HG03571 (cell line): Measurements from ENCODE around the gene ZNF385B.

ENCODE experiments used
- ATAC-seq: cut with Tn5 transposase; IDR thresholded peaks from one replicate; pipeline ENCODE4 v1.9.1; 2021; ENCODE audit not compliant: unreplicated experiment

Gene ZNF385B

DNA sequence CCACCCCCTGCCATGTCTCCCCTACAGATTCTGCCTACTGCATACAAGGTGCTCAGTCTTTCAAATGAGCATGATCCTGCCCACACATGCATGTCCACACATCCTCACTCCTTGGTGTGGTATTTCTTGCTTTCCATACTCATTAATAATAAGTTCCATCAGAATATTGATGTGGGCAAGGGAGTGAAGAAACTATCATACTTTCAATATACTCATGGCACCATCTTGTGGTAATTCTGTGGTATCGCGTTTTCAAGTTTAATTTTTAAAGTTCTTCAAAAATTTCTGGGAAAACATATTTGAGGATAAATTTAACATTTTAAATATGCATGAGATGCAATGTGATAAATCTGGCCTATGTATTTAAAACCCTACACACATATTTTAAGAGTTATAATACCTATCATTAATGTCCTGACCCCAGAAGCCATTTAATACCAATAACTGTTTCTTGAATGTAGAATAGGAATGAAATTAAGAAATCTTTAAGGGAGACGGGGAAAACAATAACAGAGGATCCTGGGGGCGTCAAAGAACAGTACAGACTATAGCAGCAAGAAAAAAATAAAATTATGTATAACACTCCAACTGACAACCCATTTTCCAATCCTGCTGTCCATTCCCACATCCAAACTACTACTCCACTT, 110.1 kb downstream of the ZNF385B start:
- ATAC-seq: no peak

DNA sequence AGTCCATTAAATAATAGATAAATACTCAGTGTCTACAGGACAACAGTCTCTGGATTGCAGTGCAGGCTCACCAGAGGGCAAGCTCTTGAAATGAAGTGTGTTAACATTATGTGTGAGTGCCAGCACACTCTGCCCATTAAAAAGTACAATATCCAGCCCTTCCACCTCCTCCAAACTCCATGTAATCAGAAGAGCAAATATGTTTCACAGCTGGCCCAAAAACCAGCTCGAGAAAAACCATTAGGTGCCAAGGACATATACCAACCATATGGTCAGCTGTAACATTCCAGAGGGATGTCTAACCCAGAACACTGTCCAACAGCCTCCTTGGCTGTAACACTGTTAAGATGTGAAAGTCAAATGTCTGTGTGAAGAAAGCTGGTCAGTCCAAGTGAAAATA, 112.2 kb downstream of the ZNF385B start:
- ATAC-seq: no peak

DNA sequence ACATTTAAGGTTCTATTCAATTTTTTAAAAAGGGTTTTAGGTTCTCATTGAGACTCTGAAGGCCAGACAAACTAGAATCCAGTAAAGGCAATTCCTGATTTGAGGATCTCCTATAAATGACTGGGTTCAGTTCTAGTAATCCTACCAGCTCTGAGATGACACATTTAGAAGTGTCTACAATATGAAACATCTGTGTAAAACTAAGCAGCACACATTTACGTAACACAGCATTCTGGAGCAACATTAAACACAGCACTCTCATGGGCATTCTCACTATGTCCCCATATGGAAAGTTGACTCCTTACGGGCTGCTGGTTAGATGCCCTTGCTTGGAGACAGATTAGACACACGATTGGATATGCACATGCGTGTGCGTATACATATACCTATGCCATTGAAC, 114.4 kb downstream of the ZNF385B start:
- no peak for ATAC-seq

DNA sequence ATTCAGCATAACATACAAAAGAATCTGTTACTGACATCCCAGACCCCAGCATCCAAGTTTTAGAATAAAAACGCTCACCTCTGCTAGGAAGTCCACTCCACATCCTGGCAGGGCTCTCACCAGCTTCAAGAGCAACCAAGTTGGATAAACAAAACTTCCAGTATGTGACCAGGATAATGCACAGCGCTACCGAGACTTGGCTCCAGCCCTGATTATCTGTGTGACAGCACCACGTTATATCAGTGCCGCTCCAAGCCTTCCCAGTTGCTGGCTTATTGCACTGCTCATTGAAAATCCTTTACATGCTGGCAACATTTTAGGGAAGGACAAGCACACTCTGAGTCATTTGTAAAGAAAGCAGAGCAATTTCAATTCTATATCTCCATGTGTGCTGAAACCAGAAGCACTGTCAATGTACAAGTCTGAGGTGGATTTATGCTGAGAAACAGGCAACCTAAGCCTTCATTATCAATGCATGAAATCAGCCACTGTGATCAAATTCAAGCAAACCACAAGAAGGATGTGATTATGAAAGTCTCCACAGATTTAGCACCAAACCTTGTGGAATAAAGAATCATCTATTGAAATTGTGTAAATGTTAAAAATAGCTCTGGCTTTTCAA, 115.7 kb downstream of the ZNF385B start:
- no peak for ATAC-seq

- no peak for ATAC-seq
Observed at GRCh38 chr2:179744401-179744800, 117.0 kb downstream of the ZNF385B start.

- no peak for ATAC-seq
Observed at GRCh38 chr2:179741317-179741716, 120.1 kb downstream of the ZNF385B start.

- no peak for ATAC-seq
Observed at GRCh38 chr2:179729966-179730365, 131.4 kb downstream of the ZNF385B start.

- ATAC-seq: no peak
Observed at GRCh38 chr2:179726461-179727180, 134.8 kb downstream of the ZNF385B start.

DNA sequence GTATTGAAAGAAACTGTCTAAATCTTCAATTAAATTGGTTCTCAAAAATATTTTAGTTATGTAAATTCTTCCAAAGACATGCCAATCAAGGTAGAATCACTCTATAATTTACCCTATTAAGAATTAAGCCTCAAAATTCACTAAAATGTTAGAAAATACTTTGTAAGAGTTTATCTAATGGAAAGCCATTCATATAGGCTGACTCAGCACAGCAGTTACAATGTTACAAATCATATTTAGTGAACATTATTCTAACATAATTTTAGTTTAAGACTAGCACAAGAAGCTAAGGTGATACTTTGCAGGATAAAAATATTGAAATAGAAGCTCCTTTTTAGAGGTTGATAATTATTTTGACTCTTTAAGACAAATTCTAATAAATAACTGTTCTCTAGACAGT, 137.0 kb downstream of the ZNF385B start:
- no peak for ATAC-seq

DNA sequence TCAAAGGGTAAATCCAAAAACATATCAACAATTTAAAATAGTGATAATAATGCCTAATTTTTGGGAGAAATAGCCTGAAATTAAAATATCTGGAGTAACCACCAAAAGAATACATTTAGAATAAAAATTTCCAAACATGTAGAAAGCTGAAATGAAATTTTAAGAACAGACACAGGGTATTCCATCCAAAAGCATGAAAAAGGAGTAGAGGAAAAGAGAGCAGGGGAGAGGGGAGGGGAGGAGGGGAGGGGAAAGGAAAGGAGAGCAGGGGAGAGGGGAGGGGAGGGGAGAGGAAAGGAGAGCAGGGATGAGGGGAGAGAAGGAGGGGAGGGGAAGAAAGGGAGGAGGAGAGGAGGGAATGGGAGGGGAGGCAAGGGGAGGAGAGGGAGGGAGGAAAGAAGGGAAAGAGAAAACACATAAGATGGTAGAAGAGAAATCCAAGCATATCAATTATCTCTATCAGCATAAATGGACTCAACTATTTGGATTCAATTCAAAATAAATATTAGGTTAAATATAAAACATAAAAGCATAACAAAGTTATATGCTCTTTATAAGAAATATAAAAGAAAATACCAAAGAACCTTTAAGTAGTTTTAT, 141.1 kb downstream of the ZNF385B start:
- ATAC-seq: no peak

DNA sequence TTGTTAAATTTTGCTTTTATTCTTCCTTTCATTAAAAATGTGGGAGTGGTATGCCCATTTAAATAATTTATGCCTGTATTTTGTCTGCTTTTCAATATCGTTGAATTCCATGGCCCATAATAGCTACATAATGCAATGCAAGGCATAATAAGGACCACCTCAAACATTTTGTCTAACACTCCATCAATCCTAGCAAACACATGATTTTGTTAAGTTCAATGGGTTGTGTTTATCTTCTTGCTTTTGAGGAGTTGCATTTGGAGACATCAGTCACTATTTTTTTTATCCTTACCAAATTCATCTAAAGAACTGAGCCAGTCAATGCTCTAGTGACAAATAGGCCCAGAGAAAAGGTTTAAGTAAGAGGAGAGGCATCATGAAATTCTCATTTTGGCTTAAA, 145.5 kb downstream of the ZNF385B start:
- no peak for ATAC-seq

- ATAC-seq: no peak
Observed at GRCh38 chr2:179715196-179715595, 146.2 kb downstream of the ZNF385B start.

GRCh38 chr2:179712825-179713224, 148.6 kb downstream of the ZNF385B start:
- ATAC-seq: no peak

DNA sequence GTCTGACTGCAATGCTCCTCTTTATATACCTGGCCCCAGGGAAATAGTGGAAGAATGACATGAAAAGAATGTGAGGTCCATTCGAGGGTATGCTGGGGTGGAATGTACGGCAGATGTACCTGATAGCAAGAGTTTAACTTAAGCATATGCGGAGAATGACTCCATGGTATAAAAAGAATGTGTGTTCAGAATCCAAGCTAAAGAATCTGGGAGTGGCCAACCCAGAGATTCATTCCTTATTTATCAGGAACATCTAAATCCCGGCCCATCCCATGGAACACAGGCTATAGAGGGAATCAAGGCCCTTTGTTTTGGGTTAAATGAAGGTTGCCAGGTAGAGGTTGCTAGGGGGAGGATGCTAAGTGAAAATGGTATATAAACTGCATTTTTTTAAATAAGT, 150.0 kb downstream of the ZNF385B start:
- no peak for ATAC-seq

- no peak for ATAC-seq
Observed at GRCh38 chr2:179703702-179704101, 157.7 kb downstream of the ZNF385B start.

- no peak for ATAC-seq
Observed at GRCh38 chr2:179702912-179703311, 158.5 kb downstream of the ZNF385B start.

DNA sequence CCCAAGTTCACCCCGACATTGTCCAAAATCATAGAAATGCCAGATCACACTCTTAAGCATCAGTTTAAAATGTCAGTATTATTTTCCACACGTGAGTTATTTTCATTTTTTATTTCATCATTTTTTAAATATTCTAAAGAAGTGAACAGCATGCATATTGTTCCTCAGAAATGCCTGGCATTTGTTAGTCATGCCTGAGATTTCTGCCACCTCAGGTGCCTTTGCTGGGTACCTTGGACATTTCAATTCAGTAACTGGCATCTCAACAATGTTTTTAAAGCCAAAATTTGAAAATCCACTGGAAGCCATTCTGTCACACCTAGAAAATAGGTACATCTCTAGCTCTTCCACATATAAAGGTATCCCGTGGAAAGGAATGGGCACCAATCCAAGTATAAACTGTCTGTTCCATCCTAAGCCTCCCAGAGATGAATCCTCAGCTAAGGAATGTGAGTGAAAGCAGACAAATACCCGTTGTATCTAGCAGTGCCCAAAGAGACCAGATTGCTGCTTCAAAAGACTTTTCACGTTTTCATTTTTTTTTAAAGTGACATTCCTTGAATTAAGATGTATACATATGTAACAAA, 159.8 kb downstream of the ZNF385B start:
- no peak for ATAC-seq

DNA sequence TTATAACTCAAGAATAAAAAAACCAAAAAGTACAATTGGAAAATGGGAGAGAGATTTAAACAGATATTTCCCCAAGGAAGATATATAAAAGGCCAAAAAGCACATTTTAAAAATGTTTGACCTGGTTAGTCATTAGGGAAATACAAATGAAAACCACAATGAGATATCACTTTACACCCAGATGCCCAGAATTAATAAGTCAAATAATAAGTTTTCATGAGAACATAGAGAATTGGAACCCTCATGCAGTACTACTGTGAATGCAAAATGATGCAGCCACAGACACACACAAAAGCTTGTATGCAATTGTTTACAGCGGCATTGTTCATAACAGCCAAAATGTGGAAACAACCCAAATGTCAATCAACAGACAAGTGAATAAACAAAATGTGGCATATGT, 165.9 kb downstream of the ZNF385B start:
- no peak for ATAC-seq

GRCh38 chr2:179694963-179695362, 166.4 kb downstream of the ZNF385B start:
- no peak for ATAC-seq

DNA sequence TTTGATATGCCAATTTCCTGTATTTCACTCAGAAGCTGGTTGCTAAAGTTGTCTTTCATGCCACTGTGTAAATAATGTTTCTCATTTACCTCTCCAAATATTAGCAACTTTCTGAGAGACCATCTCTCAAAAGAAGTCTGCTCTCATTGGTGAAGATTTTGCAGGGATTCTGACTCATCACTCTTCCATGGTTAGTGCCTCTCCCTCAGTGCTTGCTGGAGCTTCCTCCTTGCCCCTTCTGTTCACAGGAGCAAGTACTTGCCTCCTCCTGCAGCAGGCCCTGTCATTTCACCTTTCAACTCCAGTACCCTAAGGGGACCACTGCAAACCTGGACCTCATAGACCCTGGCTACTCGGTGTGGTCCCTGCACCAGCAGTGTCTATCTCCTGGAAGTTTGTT, 168.8 kb downstream of the ZNF385B start:
- ATAC-seq: no peak

- no peak for ATAC-seq
Observed at GRCh38 chr2:179692043-179692442, 169.4 kb downstream of the ZNF385B start.

- ATAC-seq: no peak
Observed at GRCh38 chr2:179691235-179691634, 170.2 kb downstream of the ZNF385B start.
